H9 (cell line): ENCODE results near the gene TPD52L1. TPM values are rescaled to one million over a fixed set of nuclear protein-coding genes. Genes with fewer than 3 reads are reported as not detected.
A peak's percentile ranks its signal among the peaks of the same experiment; 100 is the strongest.

Experiments
- DNase-seq: peaks from one replicate; pipeline ENCODE4 v3.0.0-alpha.2; 2017
- H2AFZ ChIP-seq: one replicate; pipeline ENCODE4 v1.6.1; 2013; ENCODE audit warnings: mild to moderate bottlenecking, low read length, control low read depth, moderate library complexity
- H2AK5ac ChIP-seq: 2 replicates; pipeline ENCODE4 v1.6.1; 2013; ENCODE audit warnings: low read length, control low read depth, mixed read lengths; ENCODE audit not compliant: insufficient read length
- H2BK120ac ChIP-seq: one replicate; pipeline ENCODE4 v1.6.1; 2013; ENCODE audit warnings: low read depth, mild to moderate bottlenecking, low read length, control low read depth, inconsistent platforms; ENCODE audit not compliant: poor library complexity, severe bottlenecking
- H2BK12ac ChIP-seq: 2 replicates; pipeline ENCODE4 v1.6.1; 2013; ENCODE audit warnings: low read length, control low read depth, mixed read lengths, low read depth; ENCODE audit not compliant: insufficient read length
- H2BK15ac ChIP-seq: 2 replicates; pipeline ENCODE4 v1.6.1; 2013; ENCODE audit warnings: low read depth, low read length, control low read depth
- H2BK20ac ChIP-seq: one replicate; pipeline ENCODE4 v1.6.1; 2013; ENCODE audit warnings: low read depth, mild to moderate bottlenecking, low read length, control low read depth, inconsistent platforms; ENCODE audit not compliant: poor library complexity, severe bottlenecking
- H2BK5ac ChIP-seq: 2 replicates; pipeline ENCODE4 v1.6.1; 2013; ENCODE audit warnings: low read length, control low read depth, mixed read lengths; ENCODE audit not compliant: insufficient read length
- H3K14ac ChIP-seq: 2 replicates; pipeline ENCODE4 v1.6.1; 2013; ENCODE audit warnings: low read length, control low read depth; ENCODE audit not compliant: insufficient read depth
- H3K18ac ChIP-seq: 2 replicates; pipeline ENCODE4 v1.6.1; 2013; ENCODE audit warnings: low read depth, mild to moderate bottlenecking, mixed read lengths, low read length, control low read depth; ENCODE audit not compliant: insufficient read length
- H3K23ac ChIP-seq: 2 replicates; pipeline ENCODE4 v1.6.1; 2013; ENCODE audit warnings: low read length, control low read depth, mixed read lengths, low read depth; ENCODE audit not compliant: insufficient read length
- H3K23me2 ChIP-seq: 2 replicates; pipeline ENCODE4 v1.6.1; 2013; ENCODE audit warnings: low read depth, mild to moderate bottlenecking, mixed read lengths, low read length, control low read depth; ENCODE audit not compliant: insufficient read length, poor library complexity, severe bottlenecking
- H3K27ac ChIP-seq: 2 replicates; pipeline ENCODE4 v1.5.1; 2013; ENCODE audit warnings: low read length, control low read depth, mixed read lengths, low read depth; ENCODE audit not compliant: insufficient read length
- H3K27me3 ChIP-seq: 2 replicates; pipeline ENCODE4 v1.6.1; 2013; ENCODE audit warnings: low read length, control low read depth, inconsistent platforms; ENCODE audit not compliant: insufficient read depth
- H3K4ac ChIP-seq: 2 replicates; pipeline ENCODE4 v1.6.1; 2013; ENCODE audit warnings: low read depth, mild to moderate bottlenecking, control low read depth, inconsistent platforms, low read length, moderate library complexity
- H3K4me1 ChIP-seq: 2 replicates; pipeline ENCODE4 v1.6.1; 2013; ENCODE audit warnings: low read length, control low read depth, inconsistent platforms; ENCODE audit not compliant: insufficient read depth
- H3K4me2 ChIP-seq: 2 replicates; pipeline ENCODE4 v1.6.1; 2013; ENCODE audit warnings: low read length, control low read depth, mixed read lengths; ENCODE audit not compliant: insufficient read length, insufficient read depth
- H3K56ac ChIP-seq: 2 replicates; pipeline ENCODE4 v1.6.1; 2013; ENCODE audit warnings: low read depth, mild to moderate bottlenecking, mixed read lengths, low read length, control low read depth; ENCODE audit not compliant: insufficient read length
- H3K79me1 ChIP-seq: 2 replicates; pipeline ENCODE4 v1.6.1; 2013; ENCODE audit warnings: low read depth, mild to moderate bottlenecking, moderate library complexity, low read length, control low read depth, inconsistent platforms; ENCODE audit not compliant: insufficient read depth, poor library complexity, severe bottlenecking
- H3K79me2 ChIP-seq: 2 replicates; pipeline ENCODE4 v1.6.1; 2013; ENCODE audit warnings: low read length, control low read depth, inconsistent platforms; ENCODE audit not compliant: insufficient read depth
- H3K9ac ChIP-seq: 2 replicates; pipeline ENCODE4 v1.6.1; 2013; ENCODE audit warnings: low read length, control low read depth, mixed read lengths; ENCODE audit not compliant: insufficient read length; ENCODE audit errors: extremely low read depth
- H3K9me3 ChIP-seq: one replicate; pipeline ENCODE4 v1.6.1; 2013; ENCODE audit warnings: low read depth, low read length, inconsistent platforms; ENCODE audit not compliant: control insufficient read depth
- H3T11ph ChIP-seq: one replicate; pipeline ENCODE4 v1.6.1; 2013; ENCODE audit warnings: mild to moderate bottlenecking, low read length, control low read depth, inconsistent platforms
- H4K20me1 ChIP-seq: one replicate; pipeline ENCODE4 v1.6.1; 2013; ENCODE audit not compliant: control insufficient read depth, insufficient read length, insufficient read depth
- H4K5ac ChIP-seq: 2 replicates; pipeline ENCODE4 v1.6.1; 2013; ENCODE audit warnings: low read depth, mild to moderate bottlenecking, mixed read lengths, low read length, control low read depth; ENCODE audit not compliant: insufficient read length
- H4K8ac ChIP-seq: replicated peaks from 2 replicates; pipeline ENCODE4 v1.6.1; 2013; ENCODE audit warnings: low read length, control low read depth, mixed read lengths, low read depth; ENCODE audit not compliant: insufficient read length
- H4K91ac ChIP-seq: 2 replicates; pipeline ENCODE4 v1.6.1; 2013; ENCODE audit warnings: low read depth, mild to moderate bottlenecking, moderate library complexity, mixed read lengths, low read length, control low read depth; ENCODE audit not compliant: insufficient read length
- H3K27ac Mint-ChIP-seq, 3 experiments: 2 replicates in 2 of 3; 3 replicates in 1 of 3; pipeline ENCODE4 v1.8.0; 2020 to 2021; ENCODE audit warnings: mixed read lengths in 3 of 3, mild to moderate bottlenecking in 1 of 3, moderate library complexity in 1 of 3
- H3K27me3 Mint-ChIP-seq: 2 replicates; pipeline ENCODE4 v1.8.0; 2021; ENCODE audit warnings: low read depth, mild to moderate bottlenecking, moderate library complexity, mixed read lengths
- H3K36me3 Mint-ChIP-seq, 3 experiments: 2 replicates in 2 of 3; 3 replicates in 1 of 3; pipeline ENCODE4 v1.8.0; 2020 to 2021; ENCODE audit warnings: low read depth in 3 of 3, mixed read lengths in 3 of 3; ENCODE audit not compliant: insufficient read depth in 1 of 3
- H3K4me1 Mint-ChIP-seq, 2 experiments: 2 replicates each; pipeline ENCODE4 v1.8.0; 2020; ENCODE audit warnings: mixed read lengths in 2 of 2
- H3K4me3 Mint-ChIP-seq, 2 experiments: 2 replicates in 1 of 2; 3 replicates in 1 of 2; pipeline ENCODE4 v1.8.0; 2020 to 2021; ENCODE audit warnings: mild to moderate bottlenecking in 2 of 2, mixed read lengths in 2 of 2, moderate library complexity in 1 of 2
- H3K9me3 Mint-ChIP-seq, 2 experiments: 2 replicates in 1 of 2; 3 replicates in 1 of 2; pipeline ENCODE4 v1.8.0; 2020; ENCODE audit warnings: mild to moderate bottlenecking in 2 of 2, mixed read lengths in 2 of 2, moderate library complexity in 1 of 2
- CTCF ChIP-seq: fragments of 200-600 bp; sonication (generic); conservative IDR thresholded peaks from 3 replicates; pipeline ENCODE4 v1.8.0; 2021; ENCODE audit warnings: antibody characterized with exemption, mild to moderate bottlenecking
- WGBS: extraction: QIAGEN DNeasy Blood & Tissue Kit; methylation state at CpG from one replicate; pipeline ENCODE4 v1.1.7; 2013; ENCODE audit warnings: missing lambda C conversion rate, low lambda C conversion rate, mixed read lengths; ENCODE audit not compliant: insufficient read length; ENCODE audit errors: extremely low coverage; 5-methylcytosine and 5-hydroxymethylcytosine counted together
- total RNA-seq: library from RNA; stranded (reverse); gene quantifications from 2 replicates; pipeline ENCODE4 v1.2.1, GENCODE V29; 2021

TPD52L1 gene
- total RNA-seq, 1 experiment from 2014 or later = 6.6 TPM

GRCh38 chr6:125154118-125154760, 666 bp downstream of the TPD52L1 start:
- Histone ChIP-seq H4K8ac (no peak overlapping the region), H3K27me3 (no peaks in the 10 kb centered on the region; the same call in 1 of the 2 replicates), H3K23me2 (peaks cover 7% of the 10 kb centered on the region), H3K4me1 (no peaks in the 10 kb centered on the region), H3K23ac (no peak overlapping the region), H3K9me3 (no peaks in the 10 kb centered on the region), H3K79me1 (no peaks in the 10 kb centered on the region), H2BK12ac (no peak overlapping the region), H2BK20ac (no peak overlapping the region), H3K79me2 (no peaks in the 10 kb centered on the region), H3K56ac (no peak overlapping the region), H2BK120ac (no peak overlapping the region), H3T11ph (no peak overlapping the region), H2BK5ac (no peak overlapping the region), H3K4ac (no peak overlapping the region), H3K4me2 (peak overlapping the region; percentile 99), H3K9ac (peak overlapping the region; percentile 60), H4K20me1 (no peaks in the 10 kb centered on the region), H2BK15ac (no peak overlapping the region), H4K91ac (no peak overlapping the region), H3K18ac (no peak overlapping the region), H3K27ac (no peak overlapping the region), H4K5ac (no peak overlapping the region), H2AK5ac (no peak overlapping the region), H2AFZ (no peak overlapping the region), H3K14ac (peak overlapping the region; percentile 45; the same call in 1 of the 2 replicates)
- H3K36me3 Mint-ChIP-seq = no peaks in the 10 kb centered on the region
- peak overlapping the region in 1 of 3 experiments; percentile 73; a peak in 2 of 7 replicates for H3K27ac Mint-ChIP-seq
- peaks cover 12 to 21% of the 10 kb centered on the region in 2 experiments for H3K4me1 Mint-ChIP-seq
- TF ChIP-seq CTCF = no peak
- H3K4me3 Mint-ChIP-seq = peak overlapping the region; percentile 78 to 93
- H3K9me3 Mint-ChIP-seq = no peaks in the 10 kb centered on the region
- WGBS = no CpG with 5 or more reads among the region's 50 CpGs
- peaks cover 54% of the 10 kb centered on the region for H3K27me3 Mint-ChIP-seq
- peak; percentile 33 for DNase-seq
